Psoas muscle (tissue), 8 donors: ENCODE measurements around the gene PRMT7. TPM values are rescaled to one million over a fixed set of nuclear protein-coding genes. Genes with fewer than 3 reads are reported as not detected.

Experiments
- ATAC-seq, 4 donors: fragments of 200-7000 bp; cut with Tn5 transposase; one replicate each; pipeline ENCODE4 v1.9.1; 2020; ENCODE audit warnings: moderate library complexity in 3 of 4, mild to moderate bottlenecking in 2 of 4
- DNase-seq, 2 donors: peaks; one replicate each; pipeline ENCODE4 v3.0.0-alpha.2; 2020
- H3K27ac ChIP-seq: fragments of 200-600 bp; one replicate; pipeline ENCODE4 v1.8.0; 2022
- H3K27me3 ChIP-seq, 3 donors: fragments of 200-600 bp in 1 of 3; one replicate each; pipeline versions ENCODE4 v1.6.1 to v1.8.0; 2013 to 2022; ENCODE audit warnings: low read length in 2 of 3, mild to moderate bottlenecking in 2 of 3, moderate library complexity in 1 of 3; ENCODE audit not compliant: insufficient read depth in 3 of 3
- H3K36me3 ChIP-seq, 2 donors: fragments of 200-600 bp in 1 of 2; one replicate each; pipeline versions ENCODE4 v1.6.1 to v1.8.0; 2013 to 2022; ENCODE audit warnings: low read depth in 1 of 2, mild to moderate bottlenecking in 1 of 2, moderate library complexity in 1 of 2; ENCODE audit not compliant: insufficient read depth in 1 of 2
- H3K4me1 ChIP-seq: fragments of 200-600 bp; one replicate; pipeline ENCODE4 v1.8.0; 2022
- H3K4me3 ChIP-seq: fragments of 200-600 bp; one replicate; pipeline ENCODE4 v1.8.0; 2022; ENCODE audit warnings: mild to moderate bottlenecking
- H3K9me3 ChIP-seq: fragments of 200-600 bp; one replicate; pipeline ENCODE4 v1.8.0; 2022
- WGBS, 3 donors: extraction: QIAGEN DNeasy Blood & Tissue Kit; methylation state at CpG; one replicate each; pipeline versions ENCODE4 v1.1.6 to v1.1.7; 2013; 5-methylcytosine and 5-hydroxymethylcytosine counted together
- intact Hi-C, 2 donors: fragments of 100-400 bp; cut with DNase I; formaldehyde crosslinking; loops; one replicate each; pipeline versions ENCODE4 v1.11.0 to v1.14.2; 2022
- polyA plus RNA-seq, 3 donors: library from polyadenylated mRNA; stranded (reverse); fragments of 200-250 nt; gene quantifications; one replicate each; pipeline ENCODE4 v1.2.3, GENCODE V29; 2013
- total RNA-seq, 4 donors: library from RNA; stranded (reverse); fragmentation: NEBNext Ultra II Directional in 2 of 4; extraction: Animal tissue kit (Norgen Biotek cat#: 25700) in 2 of 4; gene quantifications; one replicate each; pipeline versions ENCODE4 v1.2.1 to v1.2.4, GENCODE V29; 2021 to 2023
- TF ChIP-seq, protein P1 (sequence below): fragments of 200-600 bp; IDR thresholded peaks from one replicate; pipeline ENCODE4 v1.8.0; 2022; ENCODE audit warnings: antibody characterized with exemption
- donor health status: healthy with polysubstance abuse.
- donor health status: DM: no; HTN: no; CAD: no; lungs with moderate emphysema.
- donor health status: Bipolar disorder and iron deficiency.
- donor health status: healthy.
- donor health status: DM: yes; HTN: yes; CAD: no.
- donor health status: DM: no; HTN: no; CAD: no.
- donor health status: DM: no; HTN: no; CAD: no.
- donor health status: DM: yes; HTN: yes; CAD: no.

The PRMT7 gene
- total and polyA plus RNA-seq, 7 donors, result 18.9 to 45.1 (median 26.0) TPM

- no peaks in the 10 kb centered on the region for H3K27me3 ChIP-seq
- DNase-seq (no peak), ATAC-seq (no peak)
- peaks cover 8 to 63% of the 10 kb centered on the region in 2 donors for H3K36me3 ChIP-seq
- no peaks in the 10 kb centered on the region for H3K9me3 ChIP-seq
- intact Hi-C loops, result loop anchor here (5.0 to 10.0 kb wide), 2 partner anchors 47 to 235 kb away; partner anchors contain the start of gene SLC7A6 (in 1 of the 2)
- WGBS, 3 donors, result 43 to 47% (median 46%) methylated on average over 6 of the region's 6 CpGs
- peak overlapping the region; percentile 94 for H3K27ac ChIP-seq
- TF ChIP-seq, protein P1, sequence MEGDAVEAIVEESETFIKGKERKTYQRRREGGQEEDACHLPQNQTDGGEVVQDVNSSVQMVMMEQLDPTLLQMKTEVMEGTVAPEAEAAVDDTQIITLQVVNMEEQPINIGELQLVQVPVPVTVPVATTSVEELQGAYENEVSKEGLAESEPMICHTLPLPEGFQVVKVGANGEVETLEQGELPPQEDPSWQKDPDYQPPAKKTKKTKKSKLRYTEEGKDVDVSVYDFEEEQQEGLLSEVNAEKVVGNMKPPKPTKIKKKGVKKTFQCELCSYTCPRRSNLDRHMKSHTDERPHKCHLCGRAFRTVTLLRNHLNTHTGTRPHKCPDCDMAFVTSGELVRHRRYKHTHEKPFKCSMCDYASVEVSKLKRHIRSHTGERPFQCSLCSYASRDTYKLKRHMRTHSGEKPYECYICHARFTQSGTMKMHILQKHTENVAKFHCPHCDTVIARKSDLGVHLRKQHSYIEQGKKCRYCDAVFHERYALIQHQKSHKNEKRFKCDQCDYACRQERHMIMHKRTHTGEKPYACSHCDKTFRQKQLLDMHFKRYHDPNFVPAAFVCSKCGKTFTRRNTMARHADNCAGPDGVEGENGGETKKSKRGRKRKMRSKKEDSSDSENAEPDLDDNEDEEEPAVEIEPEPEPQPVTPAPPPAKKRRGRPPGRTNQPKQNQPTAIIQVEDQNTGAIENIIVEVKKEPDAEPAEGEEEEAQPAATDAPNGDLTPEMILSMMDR, result no peak
- peak overlapping the region; percentile 96 for H3K4me3 ChIP-seq
- peaks cover 31% of the 10 kb centered on the region for H3K4me1 ChIP-seq
These were observed 1.0 kb upstream of the PRMT7 start for GRCh38 chr16:68309799-68310198.

GRCh38 chr16:68310437-68310773, 414 bp upstream of the PRMT7 start:
- DNase-seq (peak in 1 of 2 donors; percentile 34), ATAC-seq (peak; percentile 57 to 67 (median 63))
- no peaks in the 10 kb centered on the region for H3K27me3 ChIP-seq
- H3K36me3 ChIP-seq, result peaks cover 8 to 62% of the 10 kb centered on the region in 2 donors
- intact Hi-C loops, result loop anchor here (5.0 to 10.0 kb wide), 2 partner anchors 48 to 236 kb away; partner anchors contain the start of gene SLC7A6 (in 1 of the 2)
- TF ChIP-seq, protein P1, result no peak
- H3K4me3 ChIP-seq, result peak overlapping the region; percentile 96
- H3K4me1 ChIP-seq, result peaks cover 31% of the 10 kb centered on the region
- H3K27ac ChIP-seq, result peak overlapping the region; percentile 94
- H3K9me3 ChIP-seq, result no peaks in the 10 kb centered on the region
- WGBS, 3 donors, result 0% methylated on average over 28 to 29 of the region's 29 CpGs

- TF ChIP-seq, protein P1, result no peak
- H3K4me3 ChIP-seq, result no peak overlapping the region
- ATAC-seq, result no peak
- WGBS, 3 donors, result 69 to 81% (median 74%) methylated on average over 4 of the region's 4 CpGs
- peaks cover 6 to 62% of the 10 kb centered on the region in 2 donors for H3K36me3 ChIP-seq
- H3K4me1 ChIP-seq, result peaks cover 31% of the 10 kb centered on the region
- intact Hi-C loops, result loop anchor here (5.0 to 10.0 kb wide), 2 partner anchors 51 to 238 kb away; partner anchors contain the start of gene SLC7A6 (in 1 of the 2)
- no peak for DNase-seq
- H3K27me3 ChIP-seq, result no peaks in the 10 kb centered on the region
- no peak overlapping the region for H3K27ac ChIP-seq
- no peaks in the 10 kb centered on the region for H3K9me3 ChIP-seq
These were observed 2.3 kb downstream of the PRMT7 start for GRCh38 chr16:68313116-68313515.

GRCh38 chr16:68319185-68319908, 8.5 kb downstream of the PRMT7 start:
- Histone ChIP-seq H3K36me3 (peaks cover 2 to 87% of the 10 kb centered on the region in 2 donors), H3K27ac (no peak overlapping the region), H3K4me3 (no peak overlapping the region), H3K27me3 (no peaks in the 10 kb centered on the region), H3K4me1 (no peaks in the 10 kb centered on the region), H3K9me3 (no peaks in the 10 kb centered on the region)
- intact Hi-C loops, result loop anchor here in 1 of 2 donors (10.0 kb wide), 1 partner anchor 245 kb away; no protein-coding TSS in a partner anchor
- WGBS, 3 donors, result 87 to 93% (median 92%) methylated on average over 6 of the region's 6 CpGs
- no peak for DNase-seq
- TF ChIP-seq, protein P1, result no peak
- ATAC-seq, result no peak
